Stimulated activated CD8-positive, alpha-beta memory T cell treated with anti-CD3 and anti-CD28 coated beads, Interleukin-15, amount 100 ng/mL, for 4 hours (primary cell): ENCODE measurements around the gene VSIG10.
"Not testable (repeated sequence)": the region's sequence is repeated elsewhere in the genome, so short reads cannot be mapped to it uniquely, and the experiment has no call there.

Experiments
- DNase-seq, 2 donors: peaks; one replicate each; pipeline ENCODE4 v3.0.0-alpha.2; 2020; ENCODE audit warnings: low read depth in 2 of 2

VSIG10 gene, protein sequence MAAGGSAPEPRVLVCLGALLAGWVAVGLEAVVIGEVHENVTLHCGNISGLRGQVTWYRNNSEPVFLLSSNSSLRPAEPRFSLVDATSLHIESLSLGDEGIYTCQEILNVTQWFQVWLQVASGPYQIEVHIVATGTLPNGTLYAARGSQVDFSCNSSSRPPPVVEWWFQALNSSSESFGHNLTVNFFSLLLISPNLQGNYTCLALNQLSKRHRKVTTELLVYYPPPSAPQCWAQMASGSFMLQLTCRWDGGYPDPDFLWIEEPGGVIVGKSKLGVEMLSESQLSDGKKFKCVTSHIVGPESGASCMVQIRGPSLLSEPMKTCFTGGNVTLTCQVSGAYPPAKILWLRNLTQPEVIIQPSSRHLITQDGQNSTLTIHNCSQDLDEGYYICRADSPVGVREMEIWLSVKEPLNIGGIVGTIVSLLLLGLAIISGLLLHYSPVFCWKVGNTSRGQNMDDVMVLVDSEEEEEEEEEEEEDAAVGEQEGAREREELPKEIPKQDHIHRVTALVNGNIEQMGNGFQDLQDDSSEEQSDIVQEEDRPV

DNA sequence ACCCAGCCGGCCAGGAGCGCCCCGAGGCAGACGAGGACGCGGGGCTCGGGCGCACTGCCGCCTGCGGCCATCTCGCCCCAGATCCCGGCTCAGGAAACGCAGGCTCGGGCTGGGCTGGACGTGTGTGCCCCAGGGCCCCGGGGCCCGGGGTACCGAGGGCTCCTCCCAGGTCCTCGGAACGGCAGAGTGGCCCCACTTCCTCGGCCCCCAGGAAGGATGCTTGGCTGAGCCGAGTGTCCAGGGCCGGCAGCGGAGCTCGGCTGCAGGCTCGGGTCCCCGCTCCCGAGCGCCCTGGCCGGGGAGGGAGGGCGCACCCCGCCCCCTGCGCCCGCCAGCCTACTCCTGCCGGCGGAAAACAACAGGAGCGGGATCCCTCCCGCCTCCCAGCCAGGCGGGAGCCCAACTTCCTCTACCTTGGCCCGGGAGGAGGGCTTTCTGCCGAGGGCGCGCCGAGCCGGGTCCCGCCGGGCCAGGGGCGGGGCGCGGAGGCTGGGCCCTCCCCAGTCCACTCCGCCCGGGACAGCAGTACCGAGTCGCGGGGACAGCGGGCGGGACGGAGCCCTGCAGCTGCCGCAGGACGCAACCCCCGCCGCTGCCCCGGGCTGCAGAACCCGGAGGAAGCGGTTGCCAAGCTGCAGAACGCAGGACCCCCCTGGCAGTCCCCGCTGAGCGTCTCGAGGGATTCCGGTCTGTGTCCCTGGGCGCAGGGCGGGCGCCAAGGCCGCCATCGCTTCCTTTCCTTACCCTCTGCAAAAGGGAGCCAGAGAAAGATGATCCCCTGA, at the start of gene VSIG10:
TSS of gene VSIG10 (minus strand) at position 411 of the 782 bp plus-strand sequence. CDS start at position 71, 340 bp downstream.
- DNase-seq, result no peak

GRCh38 chr12:118151755-118152154, 47.9 kb upstream of the VSIG10 start:
- no peak for DNase-seq

- DNase-seq, result no peak
These were observed 46.8 kb upstream of the VSIG10 start for GRCh38 chr12:118150625-118151024.

DNA sequence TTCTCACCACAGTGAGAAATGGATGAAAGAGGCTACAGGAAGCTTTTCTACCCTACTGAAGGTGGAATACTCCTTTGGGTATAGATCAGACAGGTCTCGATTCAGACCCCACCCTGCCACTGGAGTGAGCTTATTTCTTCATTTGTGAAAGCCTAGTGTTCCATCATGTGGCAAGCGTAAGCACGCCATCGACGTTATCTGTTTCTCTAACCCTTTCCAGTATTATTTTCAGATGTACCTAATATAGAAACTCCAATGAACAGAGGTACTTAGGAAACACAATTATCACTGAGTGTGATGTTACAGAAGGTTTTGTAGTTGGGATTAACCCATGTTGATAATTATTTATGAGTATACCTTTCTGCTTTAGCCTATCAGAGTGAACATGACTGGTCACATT, 44.5 kb upstream of the VSIG10 start:
- no peak for DNase-seq

GRCh38 chr12:118145798-118146156, 42.0 kb upstream of the VSIG10 start:
- no peak for DNase-seq

DNA sequence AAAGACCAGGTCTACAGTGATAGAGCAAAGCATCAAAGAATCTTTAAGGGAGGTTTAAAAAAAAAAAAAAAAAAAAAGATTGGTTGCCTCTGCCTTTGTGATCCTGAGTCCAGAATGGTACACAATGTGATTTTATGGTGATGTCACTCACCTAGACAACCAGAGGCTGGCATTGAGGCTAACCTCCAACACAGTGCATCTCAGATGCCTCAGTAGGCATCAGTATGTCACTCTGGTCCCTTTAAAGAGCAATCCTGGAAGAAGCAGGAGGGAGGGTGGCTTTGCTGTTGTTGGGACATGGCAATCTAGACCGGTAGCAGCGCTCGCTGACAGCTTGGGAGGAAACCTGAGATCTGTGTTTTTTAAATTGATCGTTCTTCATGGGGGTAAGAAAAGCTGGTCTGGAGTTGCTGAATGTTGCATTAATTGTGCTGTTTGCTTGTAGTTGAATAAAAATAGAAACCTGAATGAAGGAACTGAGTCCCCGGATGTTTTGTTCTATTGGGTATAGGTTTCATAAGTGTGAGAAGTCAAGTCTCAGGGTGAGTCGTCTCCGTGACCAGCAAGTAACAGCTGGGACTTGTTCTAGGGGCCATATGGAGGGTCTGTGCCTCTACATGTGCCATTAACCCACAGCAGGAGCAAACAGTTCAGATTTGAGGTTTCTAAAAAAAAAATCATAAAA, 41.4 kb upstream of the VSIG10 start:
- DNase-seq, result no peak

- no peak for DNase-seq
These were observed 40.7 kb upstream of the VSIG10 start for GRCh38 chr12:118144499-118144898.

DNA sequence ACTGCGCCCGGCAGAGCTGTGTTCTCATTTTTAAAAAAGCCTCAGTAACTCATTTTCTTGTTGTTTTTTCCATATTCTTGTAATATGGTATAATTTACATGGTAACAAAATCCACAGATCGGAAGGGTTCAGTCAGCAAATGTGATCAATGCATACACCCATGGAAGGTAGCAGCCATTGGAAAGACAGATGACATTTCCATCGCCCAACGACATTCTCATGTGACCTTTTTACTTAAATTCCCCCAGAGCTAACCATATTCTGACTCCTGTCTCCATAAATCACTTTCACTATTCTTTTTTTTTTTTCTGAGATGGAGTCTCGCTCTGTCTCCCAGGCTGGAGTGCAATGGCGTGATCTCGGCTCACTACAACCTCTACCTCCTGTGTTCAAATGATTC, 37.0 kb upstream of the VSIG10 start:
- DNase-seq, result no peak

GRCh38 chr12:118137148-118137678, 33.4 kb upstream of the VSIG10 start:
- DNase-seq, result no peak

GRCh38 chr12:118136559-118137003, 32.8 kb upstream of the VSIG10 start:
- peak in 1 of 2 donors; percentile 8 for DNase-seq

DNA sequence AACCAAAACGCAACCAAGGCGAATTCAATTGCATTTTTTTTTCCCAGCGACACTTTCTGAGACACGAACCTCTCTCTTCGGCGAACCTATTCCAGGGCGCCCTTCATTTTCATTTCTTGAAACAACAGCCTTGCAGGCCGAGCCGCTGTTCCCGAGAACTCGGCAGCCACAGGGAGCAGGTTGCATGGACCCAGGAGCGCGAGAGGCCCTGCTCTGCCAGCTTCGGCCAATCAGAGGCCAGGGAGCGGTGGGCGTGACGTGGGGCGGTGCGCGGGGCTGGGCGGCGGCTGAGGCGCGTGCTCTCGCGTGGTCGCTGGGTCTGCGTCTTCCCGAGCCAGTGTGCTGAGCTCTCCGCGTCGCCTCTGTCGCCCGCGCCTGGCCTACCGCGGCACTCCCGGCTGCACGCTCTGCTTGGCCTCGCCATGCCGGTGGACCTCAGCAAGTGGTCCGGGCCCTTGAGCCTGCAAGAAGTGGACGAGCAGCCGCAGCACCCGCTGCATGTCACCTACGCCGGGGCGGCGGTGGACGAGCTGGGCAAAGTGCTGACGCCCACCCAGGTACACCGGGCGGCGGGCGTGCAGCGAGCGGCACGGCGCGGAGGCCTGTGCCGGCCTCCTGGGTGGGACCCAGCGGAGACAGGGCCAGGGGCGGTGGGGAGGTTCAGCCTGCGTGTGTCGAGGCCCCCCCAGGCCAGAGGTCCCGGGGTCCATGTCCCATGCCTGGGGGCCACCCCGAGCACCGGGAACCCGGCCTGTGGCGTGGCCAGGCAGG, 32.2 kb upstream of the VSIG10 start, which contains the start of gene PEBP1:
TSS of gene PEBP1 (plus strand) at position 337 of the 771 bp plus-strand sequence. CDS start at position 423, 86 bp downstream.
- DNase-seq, result peak; percentile 81 to 85

- DNase-seq, result not testable (repeated sequence)
These were observed 25.6 kb upstream of the VSIG10 start for GRCh38 chr12:118129436-118129835.

GRCh38 chr12:118127867-118128266, 24.1 kb upstream of the VSIG10 start:
- DNase-seq, result no peak

DNA sequence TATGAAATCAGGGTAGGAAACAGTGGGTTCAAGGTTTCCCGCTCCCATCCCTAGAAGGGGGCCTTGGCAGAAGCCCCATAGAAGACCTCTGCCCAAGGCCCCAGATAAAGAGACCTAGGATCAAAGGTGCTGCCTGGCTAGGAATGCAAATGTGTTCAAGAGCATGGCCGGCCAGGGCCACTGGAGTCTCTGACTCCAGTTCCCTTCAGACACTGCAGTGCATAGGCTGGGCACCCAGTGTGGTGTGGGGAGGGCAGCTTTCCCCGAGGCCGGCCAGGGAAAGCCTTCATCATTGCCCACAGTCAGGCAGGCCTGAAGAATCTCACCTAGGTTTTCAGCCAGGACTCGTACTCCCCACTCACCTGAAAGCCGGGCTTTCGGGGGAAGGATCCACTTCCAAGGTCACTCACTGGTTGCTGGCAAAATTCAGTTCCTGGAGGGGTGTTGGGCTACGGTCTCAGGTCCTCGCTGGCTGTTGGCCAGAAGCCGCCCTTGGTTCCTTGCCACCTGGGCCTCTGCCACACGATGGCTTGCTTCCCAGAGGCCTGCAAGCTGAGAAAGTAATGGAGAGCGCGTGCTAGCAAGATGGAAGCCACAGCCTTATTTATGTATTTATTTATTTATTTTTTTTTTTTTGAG, 22.4 kb upstream of the VSIG10 start:
- DNase-seq, result no peak

- DNase-seq, result no peak
These were observed 21.9 kb upstream of the VSIG10 start for GRCh38 chr12:118125743-118126118.

GRCh38 chr12:118124333-118124874, 20.6 kb upstream of the VSIG10 start:
- no peak for DNase-seq

DNA sequence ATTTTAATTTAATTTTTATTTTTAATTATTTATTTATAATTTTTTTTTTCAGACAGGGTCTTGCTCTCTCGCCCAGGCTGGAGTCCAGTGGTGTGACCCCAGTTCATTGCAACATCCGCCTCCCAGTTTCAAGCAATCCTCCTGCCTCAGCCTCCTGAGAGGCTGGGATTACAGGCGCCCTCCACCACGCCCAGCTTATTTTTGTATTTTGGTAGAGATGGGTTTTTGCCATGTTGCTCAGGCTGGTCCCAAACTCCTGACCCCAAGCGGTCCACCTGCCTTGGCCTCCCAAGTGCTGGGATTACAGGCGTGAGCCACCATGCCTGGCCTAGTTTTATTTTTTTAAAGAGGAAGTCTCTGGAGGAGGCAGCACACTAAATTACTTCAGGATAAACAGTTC, 18.5 kb upstream of the VSIG10 start:
- no peak for DNase-seq

DNA sequence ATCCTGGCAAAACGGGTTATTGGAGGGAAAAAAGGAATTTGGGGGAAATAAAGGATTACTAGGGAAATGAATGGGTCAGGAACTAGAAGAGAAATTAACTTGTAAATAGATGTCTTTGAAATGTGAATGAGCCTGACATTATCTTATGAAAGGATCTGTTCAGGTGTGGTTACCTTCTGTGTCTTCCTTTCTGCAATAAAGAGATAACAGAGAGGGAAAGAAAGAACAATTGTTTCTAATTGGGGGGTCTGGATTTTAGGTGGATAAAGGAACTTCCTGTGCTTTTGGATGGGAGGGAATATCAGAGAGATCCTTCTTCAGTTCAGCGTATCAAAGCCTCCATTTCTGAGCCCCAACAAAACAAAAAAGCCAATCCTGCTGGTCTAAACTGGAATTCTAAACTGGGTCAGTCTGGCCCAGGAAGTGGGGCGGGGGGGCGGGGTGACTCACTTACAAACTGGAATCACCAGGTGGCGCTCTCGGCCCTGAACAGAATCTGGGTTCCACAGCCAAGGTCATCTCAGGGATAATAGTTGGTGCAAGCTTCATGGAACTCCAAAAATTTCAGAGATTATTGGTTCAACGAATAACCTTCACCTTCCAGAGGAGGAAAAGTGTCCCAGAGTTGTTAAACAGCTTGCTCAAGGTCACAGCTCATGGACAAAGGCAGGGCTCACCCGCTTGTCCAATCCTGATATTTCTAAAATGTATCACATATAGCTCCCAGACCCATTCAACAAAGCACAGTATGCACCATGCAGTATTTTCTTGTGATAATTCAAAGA, 17.0 kb upstream of the VSIG10 start:
- DNase-seq, result peak in 1 of 2 donors; percentile 24

DNA sequence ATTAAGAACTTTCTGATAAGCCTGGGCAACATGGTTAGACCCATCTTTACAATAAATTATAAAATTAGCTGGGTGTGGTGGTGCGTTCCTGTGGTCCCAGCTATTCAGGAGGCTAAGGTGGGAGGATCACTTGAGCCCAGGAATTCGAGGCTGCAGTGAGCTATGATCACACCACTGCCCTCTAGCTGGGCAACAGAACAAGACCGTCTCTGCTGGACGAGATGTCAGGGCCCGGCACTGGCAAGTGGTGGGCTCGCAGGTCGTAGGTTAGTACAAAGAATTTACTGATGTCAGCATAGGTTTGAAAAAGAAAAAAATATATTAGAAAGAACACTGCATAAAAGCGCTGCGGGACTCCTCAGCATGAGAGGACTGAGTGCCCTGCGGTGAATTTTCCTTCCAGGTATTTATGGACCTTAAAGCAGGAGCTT, 15.7 kb upstream of the VSIG10 start:
- no peak for DNase-seq
